Central memory CD8-positive, alpha-beta T cell (primary cell): ENCODE data around the gene MS4A4E.
"Not testable (repeated sequence)": the region's sequence is repeated elsewhere in the genome, so short reads cannot be mapped to it uniquely, and the experiment has no call there.

ENCODE experiments used
- ATAC-seq: fragments of 150-1000 bp; cut with Tn5 transposase; replicated peaks from 2 replicates; pipeline ENCODE4 v1.10.0; 2022; ENCODE audit warnings: mild to moderate bottlenecking, moderate FRiP score, moderate number of reproducible peaks; ENCODE audit not compliant: poor library complexity, severe bottlenecking; ENCODE audit errors: extremely low read depth
- DNase-seq, 2 donors: peaks; one replicate each; pipeline ENCODE4 v3.0.0; 2021; ENCODE audit warnings: low spot score in 2 of 2
- H3K27ac Mint-ChIP-seq: one replicate; pipeline ENCODE4 v1.8.0; 2022; ENCODE audit warnings: low read depth, mild to moderate bottlenecking, moderate library complexity, mixed read lengths
- H3K27me3 Mint-ChIP-seq: one replicate; pipeline ENCODE4 v1.8.0; 2022; ENCODE audit warnings: mixed read lengths
- H3K36me3 Mint-ChIP-seq: one replicate; pipeline ENCODE4 v1.8.0; 2022; ENCODE audit warnings: mild to moderate bottlenecking, moderate library complexity, mixed read lengths; ENCODE audit not compliant: insufficient read depth
- H3K4me1 Mint-ChIP-seq: one replicate; pipeline ENCODE4 v1.8.0; 2022; ENCODE audit warnings: mixed read lengths
- H3K4me3 Mint-ChIP-seq: one replicate; pipeline ENCODE4 v1.8.0; 2022; ENCODE audit warnings: mild to moderate bottlenecking, moderate library complexity, mixed read lengths
- H3K9me3 Mint-ChIP-seq: one replicate; pipeline ENCODE4 v1.8.0; 2022; ENCODE audit warnings: mixed read lengths

Gene MS4A4E

DNA sequence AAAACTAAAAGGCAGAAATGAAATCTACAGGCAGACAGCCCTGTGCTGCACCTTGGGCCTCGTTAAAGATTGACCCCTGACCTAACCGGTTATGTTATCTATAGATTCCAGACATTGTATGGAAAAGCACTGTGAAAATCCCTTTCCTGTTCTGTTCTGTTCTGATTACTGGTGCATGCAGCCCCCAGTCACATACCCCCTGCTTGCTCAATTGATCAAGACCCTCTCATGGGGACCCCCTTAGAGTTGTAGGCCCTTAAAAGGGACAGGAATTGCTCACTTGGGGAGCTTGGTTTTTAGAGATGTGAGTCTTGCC lies 57.5 kb downstream of the MS4A4E start:
- not testable (repeated sequence) for H3K4me3 Mint-ChIP-seq, H3K9me3 Mint-ChIP-seq, ATAC-seq, DNase-seq, H3K27ac Mint-ChIP-seq, H3K4me1 Mint-ChIP-seq, H3K36me3 Mint-ChIP-seq
- H3K27me3 Mint-ChIP-seq: peaks cover 47% of the 10 kb centered on the region

DNA sequence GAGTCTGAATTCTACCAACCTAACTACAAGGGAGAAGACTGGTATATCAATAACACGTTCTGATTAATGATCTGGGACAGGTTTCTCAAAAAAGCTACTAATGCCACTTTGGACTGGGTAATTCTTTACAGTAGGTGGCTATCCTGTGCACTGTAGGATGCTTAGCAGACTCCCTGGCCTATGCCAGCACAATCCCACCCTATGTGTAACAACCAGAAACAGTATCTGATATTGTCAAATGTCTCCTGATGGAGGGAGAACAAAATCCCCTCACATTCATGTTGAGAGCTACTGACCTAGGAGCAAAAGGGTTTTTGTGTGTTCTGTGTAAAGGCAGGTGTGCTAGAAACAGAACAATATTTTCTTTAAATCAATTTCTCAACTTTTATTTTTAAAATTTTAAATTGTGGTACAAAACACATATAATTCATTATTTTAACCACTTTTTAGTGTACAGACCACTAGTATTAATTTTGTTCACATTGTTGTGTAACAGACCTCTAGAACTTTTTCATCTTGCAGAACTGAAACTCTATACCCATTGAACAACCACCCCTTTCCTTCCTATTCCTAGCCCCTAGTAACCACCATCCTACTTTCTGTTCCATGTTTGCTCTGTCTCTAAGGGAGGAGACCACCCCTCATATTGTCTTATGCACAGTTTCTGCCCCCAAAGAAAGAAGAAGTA lies 58.0 kb downstream of the MS4A4E start:
- Mint-ChIP-seq H3K36me3 (no peaks in the 10 kb centered on the region), H3K4me1 (no peaks in the 10 kb centered on the region), H3K4me3 (no peak overlapping the region), H3K27ac (no peak overlapping the region), H3K9me3 (no peaks in the 10 kb centered on the region), H3K27me3 (peaks cover 52% of the 10 kb centered on the region)
- DNase-seq (no peak), ATAC-seq (no peak)

DNA sequence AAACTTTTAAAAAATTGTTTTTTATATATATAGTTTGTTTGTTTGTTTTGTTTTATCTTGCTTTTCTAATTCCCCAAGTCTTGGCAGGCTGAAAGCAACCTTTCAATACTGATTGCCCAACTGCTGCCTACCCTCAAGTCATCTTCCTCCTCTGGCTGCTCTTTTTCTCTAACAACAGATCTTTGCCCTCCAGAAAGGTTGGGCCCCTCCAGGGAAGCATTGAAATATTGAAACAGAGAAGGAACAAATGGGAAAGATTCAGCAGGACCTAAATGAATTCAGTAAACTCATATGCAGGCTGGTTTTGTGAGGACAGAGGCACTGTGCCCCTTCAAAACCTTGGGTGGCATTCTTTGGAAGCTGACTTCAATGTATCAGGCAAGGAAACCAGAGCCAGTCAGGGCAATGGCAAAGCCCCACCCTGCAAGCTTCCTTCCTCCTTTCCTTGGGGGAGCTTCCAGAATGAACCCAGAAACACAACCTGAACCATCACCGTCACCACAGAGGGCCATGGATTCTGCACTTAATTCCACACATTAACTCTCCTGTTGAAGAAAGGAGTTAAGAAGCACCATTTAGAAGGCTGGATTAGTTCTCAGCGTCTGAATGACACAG lies 59.2 kb downstream of the MS4A4E start:
- H3K4me3 Mint-ChIP-seq: no peak overlapping the region
- no peak overlapping the region for H3K27ac Mint-ChIP-seq
- DNase-seq (no peak), ATAC-seq (no peak)
- no peaks in the 10 kb centered on the region for H3K4me1 Mint-ChIP-seq
- H3K36me3 Mint-ChIP-seq: no peaks in the 10 kb centered on the region
- H3K9me3 Mint-ChIP-seq: no peaks in the 10 kb centered on the region
- peaks cover 60% of the 10 kb centered on the region for H3K27me3 Mint-ChIP-seq

DNA sequence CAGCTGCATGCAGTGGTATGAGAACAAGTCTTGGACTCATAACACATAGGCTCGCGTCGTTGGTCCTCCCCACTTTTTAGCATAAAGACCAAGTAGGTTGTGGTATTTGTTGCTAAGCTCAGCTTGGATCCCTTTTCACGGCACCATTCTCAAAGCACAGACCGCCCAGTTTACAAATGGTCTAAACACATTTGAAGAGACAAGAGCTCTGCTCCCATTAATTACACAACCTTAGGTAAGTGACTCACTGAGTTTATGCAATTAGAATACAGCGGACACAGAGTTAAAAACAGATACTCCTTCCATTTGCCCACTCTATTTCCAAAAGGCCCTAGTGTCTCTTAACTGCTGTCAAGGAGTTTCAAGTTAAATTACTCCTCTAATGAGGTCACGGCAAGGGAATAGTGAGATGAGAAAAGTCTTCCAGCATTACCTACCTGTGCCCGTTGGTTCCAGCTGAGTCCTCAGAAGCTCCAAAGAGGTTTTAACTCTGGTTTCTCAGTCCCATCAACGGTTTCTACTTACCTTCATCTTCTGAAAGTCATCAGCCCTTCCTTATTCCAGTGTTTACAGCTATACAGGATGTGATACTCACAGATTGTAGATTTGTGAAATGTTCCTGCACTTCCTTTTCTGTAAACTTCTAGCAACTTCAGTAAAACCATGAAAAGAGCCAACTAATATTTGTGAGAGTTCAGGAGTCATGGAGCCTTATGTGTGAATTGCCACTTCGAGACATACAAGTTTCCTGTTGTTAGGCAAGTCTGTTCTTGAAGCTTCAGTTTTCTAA lies 60.2 kb downstream of the MS4A4E start, which contains the start of gene MS4A6A:
MS4A6A (minus strand) TSS at position 543 of the 790 bp plus-strand sequence. CDS start 1,356 bp downstream, outside the sequence.
- Mint-ChIP-seq H3K9me3 (no peaks in the 10 kb centered on the region), H3K27me3 (peaks cover 62% of the 10 kb centered on the region), H3K4me3 (no peak within 1 kb of the TSS), H3K27ac (no peak within 1 kb of the TSS), H3K4me1 (no peaks in the 10 kb centered on the region), H3K36me3 (no peaks in the 10 kb centered on the region)
- DNase-seq: no peak
- ATAC-seq: no peak

DNA sequence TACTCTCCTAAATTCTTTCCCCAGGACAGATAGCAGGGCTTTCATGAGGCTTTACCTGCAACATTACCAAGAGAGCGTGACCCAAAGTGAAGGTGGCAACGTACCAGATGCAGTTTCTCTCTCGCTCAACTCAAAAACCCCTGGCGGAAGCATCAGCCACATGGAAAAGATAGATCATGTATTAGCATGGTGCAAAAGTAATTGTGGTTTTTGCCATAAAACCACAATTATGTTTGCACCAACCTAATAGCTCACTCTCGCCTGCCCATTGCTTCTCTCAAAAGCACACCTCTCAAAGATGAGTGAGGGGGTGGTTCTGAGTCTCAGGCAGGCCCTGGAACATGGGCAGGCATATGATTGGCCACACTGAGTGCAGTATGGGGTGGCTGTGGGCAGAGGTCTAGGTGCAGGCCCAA lies 67.1 kb downstream of the MS4A4E start:
- no peak overlapping the region for H3K4me3 Mint-ChIP-seq
- peaks cover 48% of the 10 kb centered on the region for H3K27me3 Mint-ChIP-seq
- H3K36me3 Mint-ChIP-seq: peaks cover 1% of the 10 kb centered on the region
- no peak for DNase-seq
- H3K4me1 Mint-ChIP-seq: no peaks in the 10 kb centered on the region
- H3K9me3 Mint-ChIP-seq: no peaks in the 10 kb centered on the region
- ATAC-seq: no peak
- H3K27ac Mint-ChIP-seq: no peak overlapping the region

DNA sequence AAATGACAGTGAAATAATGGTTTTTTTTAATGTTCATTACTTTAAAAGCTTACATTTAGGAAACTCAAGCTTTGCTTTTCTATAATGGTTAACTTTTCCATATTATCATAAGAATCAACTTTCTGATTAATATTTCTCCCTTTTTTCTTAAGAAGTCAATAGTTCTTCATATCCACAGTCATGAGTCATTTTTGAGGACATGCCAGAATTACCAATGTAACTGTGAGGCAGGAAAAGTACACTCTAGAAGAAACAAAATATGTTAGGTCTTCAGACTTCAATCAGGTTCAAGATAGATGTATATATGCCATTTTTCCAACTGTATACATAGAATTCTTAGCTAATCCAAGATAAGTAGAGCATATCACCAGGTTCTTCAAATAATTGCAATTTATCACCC lies 70.9 kb downstream of the MS4A4E start:
- DNase-seq (no peak), ATAC-seq (no peak)
- H3K36me3 Mint-ChIP-seq: peaks cover 1% of the 10 kb centered on the region
- no peaks in the 10 kb centered on the region for H3K4me1 Mint-ChIP-seq
- H3K9me3 Mint-ChIP-seq: no peaks in the 10 kb centered on the region
- H3K27ac Mint-ChIP-seq: no peak overlapping the region
- no peak overlapping the region for H3K4me3 Mint-ChIP-seq
- H3K27me3 Mint-ChIP-seq: peaks cover 41% of the 10 kb centered on the region

DNA sequence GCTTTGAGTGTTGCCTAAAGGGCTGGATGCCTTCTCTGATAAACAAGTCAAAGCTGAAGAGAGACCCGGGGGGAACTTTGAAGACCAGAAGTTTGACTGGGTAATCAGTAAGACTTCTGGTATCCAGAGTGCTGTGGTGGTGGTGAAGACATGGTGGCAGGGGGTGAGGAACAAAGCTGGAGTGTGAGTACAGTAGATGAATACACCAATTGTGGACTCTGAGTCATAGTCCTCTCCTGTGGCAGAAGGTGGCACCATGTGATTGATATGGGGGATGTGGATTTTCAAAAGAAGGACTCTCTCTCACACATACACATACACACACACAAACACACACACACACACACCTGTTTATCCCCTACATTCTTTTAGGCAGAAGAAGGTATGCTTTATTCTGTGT lies 72.4 kb downstream of the MS4A4E start:
- Mint-ChIP-seq H3K36me3 (no peaks in the 10 kb centered on the region), H3K27ac (no peak overlapping the region), H3K9me3 (no peaks in the 10 kb centered on the region), H3K27me3 (peaks cover 56% of the 10 kb centered on the region), H3K4me1 (no peaks in the 10 kb centered on the region), H3K4me3 (no peak overlapping the region)
- DNase-seq (no peak), ATAC-seq (no peak)

DNA sequence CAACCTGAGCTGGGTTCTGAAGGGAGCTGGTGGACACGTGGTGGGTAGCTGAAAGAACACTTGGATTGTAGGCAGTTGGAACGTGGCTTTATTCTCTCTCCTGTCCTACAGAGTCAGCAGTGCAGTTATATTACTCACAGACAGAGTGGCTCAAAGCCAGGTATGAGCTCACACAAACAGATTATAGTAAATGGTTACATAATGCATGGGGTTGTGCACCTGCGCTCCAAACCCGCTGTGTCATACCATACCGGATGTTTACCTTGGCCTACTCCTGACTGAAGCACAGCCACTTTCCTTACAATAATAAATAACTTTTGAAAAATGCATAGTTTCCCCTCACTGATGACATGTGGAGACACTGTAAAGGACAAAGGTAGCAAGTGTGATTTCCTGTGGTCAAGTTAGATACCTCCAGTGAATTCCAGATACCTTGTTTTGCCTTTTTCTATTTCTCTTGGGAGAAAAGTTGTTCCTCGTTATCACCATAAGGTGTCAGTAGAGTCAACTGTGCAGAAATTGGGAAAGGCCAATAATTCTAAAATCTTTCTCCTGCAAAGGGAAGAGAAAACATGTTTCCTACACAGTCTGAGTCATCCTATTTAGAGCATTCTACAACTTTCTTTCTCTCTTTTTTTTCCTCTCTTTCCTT lies 73.5 kb downstream of the MS4A4E start:
- no peak for ATAC-seq
- DNase-seq: no peak
- no peak overlapping the region for H3K4me3 Mint-ChIP-seq
- H3K9me3 Mint-ChIP-seq: no peaks in the 10 kb centered on the region
- no peaks in the 10 kb centered on the region for H3K36me3 Mint-ChIP-seq
- H3K27ac Mint-ChIP-seq: no peak overlapping the region
- no peaks in the 10 kb centered on the region for H3K4me1 Mint-ChIP-seq
- H3K27me3 Mint-ChIP-seq: peaks cover 46% of the 10 kb centered on the region

DNA sequence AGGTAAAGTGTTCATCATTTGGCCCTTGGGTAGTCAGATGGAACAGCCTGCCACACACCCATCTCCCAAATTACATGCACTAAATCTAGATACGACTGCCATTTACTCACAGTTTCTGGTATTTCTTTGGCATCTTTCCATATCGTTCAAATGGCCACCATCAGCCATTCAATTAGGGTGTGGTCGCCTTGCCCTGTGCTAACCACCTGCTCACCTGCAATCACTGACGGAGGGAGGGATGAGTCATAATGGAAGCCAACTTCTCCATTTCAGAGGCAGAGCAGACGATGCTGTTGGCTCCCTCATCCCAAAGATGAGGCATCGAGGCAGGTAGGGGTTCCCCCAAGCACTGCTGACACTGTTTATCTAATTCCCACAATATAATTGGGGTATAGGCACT lies 74.6 kb downstream of the MS4A4E start:
- no peaks in the 10 kb centered on the region for H3K4me1 Mint-ChIP-seq
- no peaks in the 10 kb centered on the region for H3K36me3 Mint-ChIP-seq
- no peak for DNase-seq
- H3K4me3 Mint-ChIP-seq: no peak overlapping the region
- H3K27ac Mint-ChIP-seq: no peak overlapping the region
- no peak for ATAC-seq
- H3K9me3 Mint-ChIP-seq: no peaks in the 10 kb centered on the region
- H3K27me3 Mint-ChIP-seq: peaks cover 41% of the 10 kb centered on the region

DNA sequence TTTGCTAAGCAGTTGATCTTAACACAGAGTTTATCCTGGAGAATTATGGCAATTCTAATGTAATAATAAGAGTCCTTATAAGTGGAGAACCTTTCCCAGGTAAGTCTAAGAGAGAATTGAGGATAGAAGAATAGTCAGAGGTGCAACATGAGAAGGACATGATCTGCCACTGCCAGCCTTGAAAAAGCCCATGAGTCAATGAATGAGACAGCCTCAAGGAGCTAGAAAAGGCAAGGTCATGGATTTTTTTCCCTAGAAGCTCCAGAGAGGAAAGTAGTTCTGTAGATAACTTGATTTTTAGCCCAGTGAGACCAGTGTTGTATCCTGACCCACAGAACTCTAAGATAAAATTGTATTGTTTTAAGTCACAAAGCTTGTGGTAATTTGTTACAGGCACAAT lies 77.0 kb downstream of the MS4A4E start:
- DNase-seq: no peak
- no peaks in the 10 kb centered on the region for H3K4me1 Mint-ChIP-seq

DNA sequence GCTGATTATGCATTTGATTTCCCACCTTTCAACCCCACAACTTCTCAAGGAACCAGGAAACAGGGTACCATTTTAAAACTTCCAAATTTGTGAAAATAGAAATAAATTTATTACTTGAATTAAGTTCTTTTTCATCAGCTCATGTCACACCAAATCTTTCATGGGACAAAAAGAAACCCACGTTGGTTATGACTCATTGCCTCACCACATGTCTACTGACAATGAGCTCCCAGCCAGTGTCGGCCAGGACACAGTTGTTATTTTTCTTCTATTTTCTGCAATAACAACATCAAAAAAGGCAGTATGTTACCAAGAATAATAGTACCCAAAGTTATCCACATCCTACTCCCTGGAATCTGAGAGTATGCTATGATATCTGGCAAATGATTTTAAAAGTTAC lies 77.4 kb downstream of the MS4A4E start:
- no peak for ATAC-seq
- Mint-ChIP-seq H3K27me3 (peaks cover 49% of the 10 kb centered on the region), H3K27ac (no peak overlapping the region), H3K4me1 (no peaks in the 10 kb centered on the region), H3K9me3 (no peaks in the 10 kb centered on the region), H3K36me3 (no peaks in the 10 kb centered on the region), H3K4me3 (no peak overlapping the region)
- DNase-seq: no peak

More for the DNA sequence above, 77.0 kb downstream of the MS4A4E start:
- no peaks in the 10 kb centered on the region for H3K36me3 Mint-ChIP-seq
- ATAC-seq: no peak
- no peaks in the 10 kb centered on the region for H3K9me3 Mint-ChIP-seq
- no peak overlapping the region for H3K27ac Mint-ChIP-seq
- peaks cover 53% of the 10 kb centered on the region for H3K27me3 Mint-ChIP-seq
- no peak overlapping the region for H3K4me3 Mint-ChIP-seq

DNA sequence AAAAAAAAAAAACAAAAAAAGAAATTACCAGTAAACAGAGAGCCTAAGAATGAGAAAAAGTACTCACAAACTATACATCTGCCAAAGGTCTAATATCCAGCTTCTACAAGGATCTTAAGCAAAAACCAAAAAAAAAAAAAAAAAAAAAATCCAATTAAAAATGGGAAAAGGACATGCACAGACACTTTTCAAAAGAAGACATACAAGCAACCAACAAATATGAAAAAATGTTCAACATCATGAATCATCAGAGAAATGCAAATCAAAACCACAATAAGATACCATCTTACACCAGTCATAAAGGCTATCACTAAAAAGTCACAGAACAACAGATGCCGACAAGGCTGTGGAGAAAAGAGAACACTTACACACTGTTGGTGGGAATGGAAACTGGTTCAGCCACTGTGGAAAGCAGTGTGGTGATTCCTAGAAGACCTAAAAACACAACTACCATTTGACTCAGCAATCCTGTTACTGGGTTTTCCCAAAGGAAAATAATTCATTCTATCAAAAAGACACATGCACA lies 78.3 kb downstream of the MS4A4E start:
- no peak for ATAC-seq
- Mint-ChIP-seq H3K9me3 (no peaks in the 10 kb centered on the region), H3K4me1 (no peaks in the 10 kb centered on the region), H3K4me3 (no peak overlapping the region), H3K36me3 (no peaks in the 10 kb centered on the region), H3K27me3 (peaks cover 44% of the 10 kb centered on the region), H3K27ac (no peak overlapping the region)
- no peak for DNase-seq
